Urinary bladder (tissue), 4 donors: ENCODE results near the gene THAP7. TPM values are rescaled to one million over a fixed set of nuclear protein-coding genes. Genes with fewer than 3 reads are reported as not detected.

Experiments
- DNase-seq: peaks from one replicate; pipeline ENCODE4 v3.0.0-alpha.2; 2015; ENCODE audit errors: extremely low spot score
- H3K27ac ChIP-seq: one replicate; pipeline ENCODE4 v1.5.1; 2013; ENCODE audit warnings: low read depth, mild to moderate bottlenecking, moderate library complexity
- H3K36me3 ChIP-seq: one replicate; pipeline ENCODE4 v1.6.1; 2013; ENCODE audit warnings: mild to moderate bottlenecking, moderate library complexity; ENCODE audit not compliant: insufficient read depth
- H3K4me1 ChIP-seq: one replicate; pipeline ENCODE4 v1.6.1; 2013; ENCODE audit warnings: mild to moderate bottlenecking, moderate library complexity; ENCODE audit not compliant: insufficient read depth
- H3K4me3 ChIP-seq: one replicate; pipeline ENCODE4 v1.5.1; 2013; ENCODE audit warnings: low read depth, low read length
- WGBS: extraction: QIAGEN DNeasy Blood & Tissue Kit; methylation state at CpG from one replicate; pipeline ENCODE4 v1.1.7; 2013; 5-methylcytosine and 5-hydroxymethylcytosine counted together
- polyA plus RNA-seq: library from polyadenylated mRNA; stranded (reverse); fragments of 200-250 nt; gene quantifications from one replicate; pipeline ENCODE4 v1.2.3, GENCODE V29; 2013
- total RNA-seq: library from RNA; depleted of rRNA; stranded (reverse); fragments of >200 nt; gene quantifications from one replicate; pipeline ENCODE4 v1.2.3, GENCODE V29; 2014
- donor health status: healthy with polysubstance abuse.
- donor health status: healthy.

THAP7 gene
- total and polyA plus RNA-seq, 2 donors: 17.3 to 55.0 TPM

GRCh38 chr22:21025763-21026755, 24.1 kb upstream of the THAP7 start:
- Histone ChIP-seq H3K36me3 (no peaks in the 10 kb centered on the region), H3K4me3 (no peak overlapping the region), H3K4me1 (no peaks in the 10 kb centered on the region), H3K27ac (peak overlapping the region; percentile 4)
- DNase-seq: no peak
- 85% methylated on average over 27 of the region's 27 CpGs for WGBS

GRCh38 chr22:21025266-21025665, 23.3 kb upstream of the THAP7 start:
- H3K4me3 ChIP-seq: no peak overlapping the region
- no peaks in the 10 kb centered on the region for H3K4me1 ChIP-seq
- 71% methylated on average over 8 of the region's 8 CpGs for WGBS
- no peaks in the 10 kb centered on the region for H3K36me3 ChIP-seq
- no peak for DNase-seq
- H3K27ac ChIP-seq: peak overlapping the region; percentile 4

GRCh38 chr22:21022955-21023614, 21.2 kb upstream of the THAP7 start:
- WGBS: 81% methylated on average over 13 of the region's 13 CpGs
- no peak for DNase-seq
- no peaks in the 10 kb centered on the region for H3K4me1 ChIP-seq
- no peak overlapping the region for H3K4me3 ChIP-seq
- no peaks in the 10 kb centered on the region for H3K36me3 ChIP-seq
- H3K27ac ChIP-seq: no peak overlapping the region

GRCh38 chr22:21022507-21022906, 20.6 kb upstream of the THAP7 start:
- Histone ChIP-seq H3K4me3 (no peak overlapping the region), H3K4me1 (no peaks in the 10 kb centered on the region), H3K36me3 (no peaks in the 10 kb centered on the region), H3K27ac (no peak overlapping the region)
- WGBS: 72% methylated on average over 10 of the region's 10 CpGs
- DNase-seq: no peak

- H3K4me3 ChIP-seq: no peak overlapping the region
- no peaks in the 10 kb centered on the region for H3K36me3 ChIP-seq
- no peak overlapping the region for H3K27ac ChIP-seq
- WGBS: 65% methylated on average over 7 of the region's 7 CpGs
- no peaks in the 10 kb centered on the region for H3K4me1 ChIP-seq
- DNase-seq: no peak
Measured at GRCh38 chr22:21020802-21021429, 19.0 kb upstream of the THAP7 start.

GRCh38 chr22:21018314-21018713, 16.4 kb upstream of the THAP7 start:
- H3K4me3 ChIP-seq: no peak overlapping the region
- no peaks in the 10 kb centered on the region for H3K36me3 ChIP-seq
- no peak overlapping the region for H3K27ac ChIP-seq
- 96% methylated on average over 4 of the region's 4 CpGs for WGBS
- no peak for DNase-seq
- H3K4me1 ChIP-seq: no peaks in the 10 kb centered on the region

GRCh38 chr22:21016644-21017420, 14.9 kb upstream of the THAP7 start:
- H3K4me1 ChIP-seq: no peaks in the 10 kb centered on the region
- no peak overlapping the region for H3K4me3 ChIP-seq
- no peak for DNase-seq
- no peaks in the 10 kb centered on the region for H3K36me3 ChIP-seq
- H3K27ac ChIP-seq: no peak overlapping the region
- WGBS: 85% methylated on average over 13 of the region's 13 CpGs

- 58% methylated on average over 10 of the region's 10 CpGs for WGBS
- Histone ChIP-seq H3K4me3 (no peak overlapping the region), H3K4me1 (no peaks in the 10 kb centered on the region), H3K36me3 (no peaks in the 10 kb centered on the region), H3K27ac (no peak overlapping the region)
- no peak for DNase-seq
Measured at GRCh38 chr22:21015466-21016006, 13.6 kb upstream of the THAP7 start.

GRCh38 chr22:21014726-21015465, 13.0 kb upstream of the THAP7 start, which contains the start of gene P2RX6:
P2RX6 (plus strand) TSS chr22:21015165; CDS start chr22:21015175, 10 bp downstream.
- H3K27ac ChIP-seq: no peak within 1 kb of the TSS
- H3K4me1 ChIP-seq: no peaks in the 10 kb centered on the region
- no peak for DNase-seq
- WGBS: 20% methylated on average over 12 of the region's 12 CpGs
- H3K4me3 ChIP-seq: peak within 1 kb of the TSS; percentile 6
- no peaks in the 10 kb centered on the region for H3K36me3 ChIP-seq

- Histone ChIP-seq H3K27ac (no peak overlapping the region), H3K4me3 (peak overlapping the region; percentile 6), H3K36me3 (no peaks in the 10 kb centered on the region), H3K4me1 (no peaks in the 10 kb centered on the region)
- WGBS: 1% methylated on average over 40 of the region's 40 CpGs
- peak; percentile 72 for DNase-seq
Measured at GRCh38 chr22:21014202-21014725, 12.3 kb upstream of the THAP7 start.

- H3K27ac ChIP-seq: no peak overlapping the region
- H3K4me1 ChIP-seq: no peaks in the 10 kb centered on the region
- WGBS: 10% methylated on average over 24 of the region's 24 CpGs
- no peak for DNase-seq
- no peaks in the 10 kb centered on the region for H3K36me3 ChIP-seq
- H3K4me3 ChIP-seq: peak overlapping the region; percentile 6
Measured at GRCh38 chr22:21013657-21014201, 11.8 kb upstream of the THAP7 start.
